DOHH2 (cell line): ENCODE results near the gene PAM.

ENCODE experiments used
- H3F3A ChIP-seq: fragments of 200-600 bp; sonication (generic), shearing (Covaris generic); 2 replicates; pipeline ENCODE4 v1.6.0; 2016; ENCODE audit warnings: antibody characterized with exemption, mild to moderate bottlenecking; ENCODE audit not compliant: control insufficient read depth, insufficient read depth
- H3K27ac ChIP-seq: fragments of 200-600 bp; sonication (generic); 2 replicates; pipeline ENCODE4 v1.5.1; 2014; ENCODE audit warnings: low read depth, mild to moderate bottlenecking, low read length, moderate library complexity
- H3K27me3 ChIP-seq: fragments of 200-600 bp; sonication (generic); 2 replicates; pipeline ENCODE4 v1.6.1; 2014; ENCODE audit warnings: mild to moderate bottlenecking, low read length, mixed read lengths; ENCODE audit not compliant: control insufficient read depth
- H3K36me3 ChIP-seq: fragments of 200-600 bp; sonication (generic); 2 replicates; pipeline ENCODE4 v1.6.1; 2014; ENCODE audit warnings: mild to moderate bottlenecking, low read length, moderate library complexity, mixed read lengths; ENCODE audit not compliant: control insufficient read depth
- H3K4me1 ChIP-seq: fragments of 200-600 bp; sonication (generic); 2 replicates; pipeline ENCODE4 v1.6.1; 2014; ENCODE audit warnings: mild to moderate bottlenecking, low read length, mixed read lengths; ENCODE audit not compliant: control insufficient read depth
- H3K4me2 ChIP-seq: fragments of 200-600 bp; sonication (generic); 2 replicates; pipeline ENCODE4 v1.6.0; 2014; ENCODE audit warnings: mild to moderate bottlenecking, low read length, moderate library complexity
- H3K4me3 ChIP-seq: fragments of 200-600 bp; sonication (generic); 2 replicates; pipeline ENCODE4 v1.5.1; 2014; ENCODE audit warnings: mild to moderate bottlenecking, low read length, mixed read lengths
- H3K79me2 ChIP-seq: fragments of 200-600 bp; sonication (generic); 2 replicates; pipeline ENCODE4 v1.6.1; 2014; ENCODE audit warnings: mild to moderate bottlenecking, low read length, mixed read lengths; ENCODE audit not compliant: control insufficient read depth
- H3K9me2 ChIP-seq: fragments of 200-600 bp; sonication (generic); replicated peaks from 2 replicates; pipeline ENCODE4 v1.6.1; 2014; ENCODE audit warnings: mild to moderate bottlenecking, low read length, mixed read lengths; ENCODE audit not compliant: control insufficient read depth
- H3K9me3 ChIP-seq: fragments of 200-600 bp; sonication (generic); 2 replicates; pipeline ENCODE4 v1.6.1; 2014; ENCODE audit warnings: antibody characterized with exemption, low read length, mixed read lengths; ENCODE audit not compliant: control insufficient read depth, insufficient read depth
- H4K20me1 ChIP-seq: fragments of 200-600 bp; sonication (generic); 2 replicates; pipeline ENCODE4 v1.6.0; 2014; ENCODE audit warnings: low read depth, mild to moderate bottlenecking, antibody characterized with exemption, low read length, moderate library complexity; ENCODE audit not compliant: control insufficient read depth, insufficient read depth
- CTCF ChIP-seq: fragments of 200-600 bp; sonication (generic); IDR thresholded peaks from one replicate; pipeline ENCODE4 v1.5.1; 2014; ENCODE audit warnings: antibody characterized with exemption, mild to moderate bottlenecking, low read depth, low read length; ENCODE audit not compliant: poor library complexity, severe bottlenecking
- EZH2phosphoT487 ChIP-seq: fragments of 200-600 bp; sonication (generic); IDR thresholded peaks from 2 replicates; pipeline ENCODE4 v1.6.1; 2017; ENCODE audit warnings: borderline replicate concordance, mild to moderate bottlenecking, antibody characterized with exemption, low read length, moderate library complexity, mixed read lengths

Gene PAM

DNA sequence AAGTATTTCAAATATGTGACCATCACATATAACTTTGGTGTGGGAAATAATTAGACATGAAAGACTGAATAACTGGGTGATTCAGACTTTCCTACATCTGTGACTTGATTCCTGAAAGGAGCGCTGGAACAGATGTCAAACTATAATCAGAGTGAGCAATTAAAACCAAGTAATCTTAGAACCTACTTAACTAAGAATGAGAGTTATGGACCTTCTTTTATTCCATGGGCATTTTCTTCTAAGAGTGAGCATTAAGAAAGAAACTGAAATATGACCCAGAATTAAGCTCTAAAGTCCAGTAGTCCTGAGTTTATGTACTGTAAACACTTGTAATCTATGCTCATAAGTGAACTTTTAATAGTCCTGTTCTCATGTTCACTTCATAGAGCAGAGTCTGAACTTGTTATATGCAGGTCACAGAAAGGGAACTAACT is 68.4 kb downstream of the PAM start:
- TF ChIP-seq EZH2phosphoT487 (no peak), CTCF (no peak)
- H3K27ac ChIP-seq = no peak overlapping the region

GRCh38 chr5:102826629-102827028 is 71.5 kb downstream of the PAM start:
- TF ChIP-seq EZH2phosphoT487 (no peak), CTCF (no peak)
- Histone ChIP-seq H3F3A (no peaks in the 10 kb centered on the region), H3K9me3 (no peaks in the 10 kb centered on the region), H3K36me3 (no peaks in the 10 kb centered on the region), H3K4me1 (no peaks in the 10 kb centered on the region), H4K20me1 (no peaks in the 10 kb centered on the region), H3K9me2 (no peaks in the 10 kb centered on the region), H3K4me3 (no peak overlapping the region), H3K27me3 (no peaks in the 10 kb centered on the region), H3K27ac (no peak overlapping the region), H3K4me2 (no peak overlapping the region), H3K79me2 (no peaks in the 10 kb centered on the region)

More for the DNA sequence above, 68.4 kb downstream of the PAM start:
- H3K4me3 ChIP-seq = no peak overlapping the region
- H3K9me3 ChIP-seq = no peaks in the 10 kb centered on the region
- no peaks in the 10 kb centered on the region for H3K36me3 ChIP-seq
- H3F3A ChIP-seq = no peaks in the 10 kb centered on the region
- no peaks in the 10 kb centered on the region for H4K20me1 ChIP-seq
- H3K4me2 ChIP-seq = no peak overlapping the region
- H3K27me3 ChIP-seq = no peaks in the 10 kb centered on the region
- H3K79me2 ChIP-seq = no peaks in the 10 kb centered on the region
- no peaks in the 10 kb centered on the region for H3K9me2 ChIP-seq
- no peaks in the 10 kb centered on the region for H3K4me1 ChIP-seq

DNA sequence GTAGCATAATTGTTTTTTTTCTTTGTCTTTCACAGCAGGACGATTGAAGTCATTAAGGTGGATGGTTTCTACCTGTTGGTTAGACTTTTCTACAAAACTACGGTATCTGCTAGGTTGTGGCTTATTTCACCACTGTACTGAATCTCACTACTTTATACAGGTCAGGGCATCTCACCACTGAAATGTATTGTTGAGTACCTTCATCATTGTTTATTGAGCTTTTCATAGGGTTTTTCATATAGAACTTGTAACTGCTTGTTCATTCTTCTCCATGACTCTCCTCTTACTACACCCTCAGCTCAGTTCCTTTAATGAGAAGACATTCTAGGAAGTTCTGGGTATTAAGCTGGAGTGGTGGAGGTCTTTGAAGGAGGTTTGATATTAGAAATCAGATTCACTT is 75.1 kb downstream of the PAM start:
- Histone ChIP-seq H3K36me3 (no peaks in the 10 kb centered on the region), H3K4me3 (no peak overlapping the region), H4K20me1 (no peaks in the 10 kb centered on the region), H3K27me3 (no peaks in the 10 kb centered on the region), H3K27ac (no peak overlapping the region), H3K4me2 (no peak overlapping the region), H3K4me1 (no peaks in the 10 kb centered on the region), H3F3A (no peaks in the 10 kb centered on the region), H3K9me3 (no peaks in the 10 kb centered on the region), H3K79me2 (no peaks in the 10 kb centered on the region), H3K9me2 (no peaks in the 10 kb centered on the region)
- no peak for TF ChIP-seq CTCF
- no peak for TF ChIP-seq EZH2phosphoT487

DNA sequence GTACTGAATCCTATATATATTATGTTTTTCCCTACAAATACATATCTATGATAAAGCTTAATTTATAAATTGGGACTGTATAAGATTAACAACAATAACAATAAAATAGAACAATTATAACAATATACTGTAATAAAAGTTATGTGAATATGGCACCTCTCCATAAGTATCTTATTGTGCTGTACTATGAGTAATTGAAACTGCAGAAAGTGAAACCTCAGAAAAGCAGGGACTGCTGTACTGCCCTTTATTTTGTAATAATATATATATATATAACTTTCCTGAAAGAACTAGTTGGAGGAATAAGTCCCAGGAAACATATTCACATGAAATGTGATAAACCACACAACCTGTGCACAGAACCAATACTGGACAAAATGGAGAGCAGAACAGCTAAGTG is 77.3 kb downstream of the PAM start:
- H3K4me2 ChIP-seq = no peak overlapping the region
- TF ChIP-seq EZH2phosphoT487 (no peak), CTCF (no peak)

More for the DNA sequence above, 77.3 kb downstream of the PAM start:
- Histone ChIP-seq H3K9me3 (no peaks in the 10 kb centered on the region), H3K27ac (no peak overlapping the region), H3K4me3 (no peak overlapping the region), H3K9me2 (no peaks in the 10 kb centered on the region), H3K36me3 (no peaks in the 10 kb centered on the region), H3K27me3 (no peaks in the 10 kb centered on the region), H3K79me2 (no peaks in the 10 kb centered on the region), H4K20me1 (no peaks in the 10 kb centered on the region), H3K4me1 (no peaks in the 10 kb centered on the region), H3F3A (no peaks in the 10 kb centered on the region)
